ENCODE results near the gene COL5A1. TPM values are rescaled to one million over a fixed set of nuclear protein-coding genes. Genes with fewer than 3 reads are reported as not detected.

The COL5A1 gene
- total RNA-seq, 1 experiment from 2014 or later: 9.5 TPM

GRCh38 chr9:134709512-134710270 is 68.1 kb downstream of the COL5A1 start:
- Histone ChIP-seq H3K9ac (ENCODE audit: extremely low read depth, insufficient read length, low read length) (no peak overlapping the region), H4K5ac (ENCODE audit: insufficient read length, low read depth, low read length) (no peak overlapping the region), H4K91ac (ENCODE audit: insufficient read length, low read depth, low read length) (no peak overlapping the region), H3K4ac (ENCODE audit: low read depth, low read length) (no peak overlapping the region), H3K18ac (ENCODE audit: insufficient read length, low read depth, low read length) (no peak overlapping the region), H2BK12ac (ENCODE audit: insufficient read length, low read depth, low read length) (no peak overlapping the region), H4K20me1 (ENCODE audit: control insufficient read depth, insufficient read depth, insufficient read length) (no peaks in the 10 kb centered on the region), H3K4me1 (ENCODE audit: insufficient read depth, low read length) (no peaks in the 10 kb centered on the region), H3K23ac (ENCODE audit: insufficient read length, low read depth, low read length) (no peak overlapping the region), H3K79me1 (ENCODE audit: insufficient read depth, low read depth, low read length, poor library complexity, severe bottlenecking) (no peaks in the 10 kb centered on the region), H2AFZ (ENCODE audit: low read length) (no peak overlapping the region), H3K23me2 (ENCODE audit: insufficient read length, low read depth, low read length, poor library complexity, severe bottlenecking) (no peaks in the 10 kb centered on the region), H2BK120ac (ENCODE audit: low read depth, low read length, poor library complexity, severe bottlenecking) (no peak overlapping the region), H3K56ac (ENCODE audit: insufficient read length, low read depth, low read length) (no peak overlapping the region), H4K8ac (replicated peaks; ENCODE audit: insufficient read length, low read depth, low read length) (no peak overlapping the region), H3T11ph (ENCODE audit: low read length) (no peak overlapping the region), H2BK5ac (ENCODE audit: insufficient read length, low read length) (no peak overlapping the region), H2BK20ac (ENCODE audit: low read depth, low read length, poor library complexity, severe bottlenecking) (no peak overlapping the region), H3K79me2 (ENCODE audit: insufficient read depth, low read length) (no peaks in the 10 kb centered on the region), H3K27ac (ENCODE audit: insufficient read length, low read depth, low read length) (no peak overlapping the region), H3K4me2 (ENCODE audit: insufficient read depth, insufficient read length, low read length) (no peak overlapping the region), H2AK5ac (ENCODE audit: insufficient read length, low read length) (no peak overlapping the region), H2BK15ac (ENCODE audit: low read depth, low read length) (no peak overlapping the region), H3K9me3 (ENCODE audit: control insufficient read depth, low read depth, low read length) (no peaks in the 10 kb centered on the region), H3K14ac (ENCODE audit: insufficient read depth, low read length) (no peak overlapping the region), H3K27me3 (ENCODE audit: insufficient read depth, low read length) (no peaks in the 10 kb centered on the region)
- Mint-ChIP-seq H3K4me1 (no peaks in the 10 kb centered on the region), H3K4me3 (no peak overlapping the region), H3K9me3 (peaks cover 19 to 20% of the 10 kb centered on the region in 2 experiments), H3K36me3 (ENCODE audit: insufficient read depth in 1 of 3, low read depth in 3 of 3) (peaks cover 8 to 21% (median 11%) of the 10 kb centered on the region in 3 experiments), H3K27ac (no peak overlapping the region), H3K27me3 (ENCODE audit: low read depth) (no peaks in the 10 kb centered on the region; the same call in none of the 2 replicates)
- no peak for TF ChIP-seq CTCF (conservative IDR thresholded peaks at IDR 0.05)
- no peak for DNase-seq
- WGBS (ENCODE audit: extremely low coverage, insufficient read length, low lambda C conversion rate): no CpG with 5 or more reads among the region's 29 CpGs
